HepG2 (cell line): ENCODE measurements around the gene SFRP4.
A peak's percentile ranks its signal among the peaks of the same experiment; 100 is the strongest.

Source experiments
- BCL6 ChIP-seq: IDR thresholded peaks from 2 replicates; pipeline ENCODE4 v1.6.1; 2016; ENCODE audit warnings: missing genetic modification reagents, missing compliant biosample characterization
- CTCF ChIP-seq: sonication (generic); formaldehyde crosslinking; IDR thresholded peaks from 2 replicates; pipeline ENCODE4 v1.5.0; 2020; ENCODE audit warnings: mild to moderate bottlenecking, missing genetic modification reagents, moderate library complexity
- IRF2 ChIP-seq: IDR thresholded peaks from 2 replicates; pipeline ENCODE4 v1.6.1; 2018; ENCODE audit warnings: missing genetic modification reagents, missing compliant biosample characterization
- MLLT10 ChIP-seq: sonication (generic); formaldehyde crosslinking; IDR thresholded peaks from 2 replicates; pipeline ENCODE4 v1.4.0; 2020; ENCODE audit warnings: missing genetic modification reagents
- MYNN ChIP-seq: sonication (generic); formaldehyde crosslinking; IDR thresholded peaks from 2 replicates; pipeline ENCODE4 v1.4.0; 2020; ENCODE audit warnings: mild to moderate bottlenecking, low read depth, missing genetic modification reagents
- PAX8 ChIP-seq: sonication (generic); formaldehyde crosslinking; IDR thresholded peaks from 2 replicates; pipeline ENCODE4 v1.8.0; 2022; ENCODE audit warnings: mild to moderate bottlenecking, missing genetic modification reagents, borderline replicate concordance
- POLR2AphosphoS5 ChIP-seq: IDR thresholded peaks from 2 replicates; pipeline ENCODE4 v1.6.1; 2012; ENCODE audit warnings: low read depth, low read length
- STAG1 ChIP-seq: sonication (generic); formaldehyde crosslinking; IDR thresholded peaks from 2 replicates; pipeline ENCODE4 v1.4.0; 2020; ENCODE audit warnings: missing genetic modification reagents
- YY1 ChIP-seq: IDR thresholded peaks from 2 replicates; pipeline ENCODE4 v1.6.1; 2011; ENCODE audit warnings: low read length, low read depth, moderate library complexity, mild to moderate bottlenecking; ENCODE audit not compliant: insufficient read depth, insufficient replicate concordance
- ZBTB1 ChIP-seq: sonication (generic); formaldehyde crosslinking; IDR thresholded peaks from 2 replicates; pipeline ENCODE4 v1.4.0; 2020; ENCODE audit warnings: missing genetic modification reagents, borderline replicate concordance
- ZBTB33 ChIP-seq: sonication (generic); formaldehyde crosslinking; IDR thresholded peaks from 2 replicates; pipeline ENCODE4 v1.4.0; 2020; ENCODE audit warnings: missing genetic modification reagents
- ZFAT ChIP-seq: sonication (generic); formaldehyde crosslinking; conservative IDR thresholded peaks from 2 replicates; pipeline ENCODE4 v1.8.1; 2023; ENCODE audit warnings: missing genetic modification reagents, inconsistent platforms
- ZNF251 ChIP-seq: sonication (generic); formaldehyde crosslinking; IDR thresholded peaks from 2 replicates; pipeline ENCODE4 v1.9.0; 2021; ENCODE audit warnings: mild to moderate bottlenecking, missing genetic modification reagents

GRCh38 chr7:37920849-37921805, 4.5 kb upstream of the SFRP4 start:
- TF ChIP-seq MYNN (CRISPR knock-in tag) (no peak), ZNF251 (CRISPR knock-in tag) (no peak), IRF2 (peak; percentile 9; the same call in 1 of the 2 replicates), POLR2AphosphoS5 (peak; percentile 57; the same call in 1 of the 2 replicates), ZBTB1 (CRISPR knock-in tag) (no peak), STAG1 (peak; percentile 2; the same call in 1 of the 2 replicates), YY1 (no peak), CTCF (peak; percentile 61), BCL6 (CRISPR knock-in tag) (no peak; the same call in 1 of the 2 replicates), MLLT10 (no peak), ZBTB33 (CRISPR knock-in tag) (no peak), ZFAT (no peak; the same call in 1 of the 2 replicates), PAX8 (CRISPR knock-in tag) (no peak)
